Keratinocyte (primary cell): Measurements from ENCODE around the gene UPP1. TPM values are rescaled to one million over a fixed set of nuclear protein-coding genes. Genes with fewer than 3 reads are reported as not detected.
A peak's percentile ranks its signal among the peaks of the same experiment; 100 is the strongest.

Experiments
- DNase-seq: peaks from one replicate; pipeline ENCODE4 v3.0.0-alpha.2; 2011; ENCODE audit warnings: low read depth, missing footprints, low spot score
- FAIRE-seq: peaks from 2 replicates; lab custom pipeline; 2011; peaks lifted over from hg19 to GRCh38; lab: Jason Lieb, UNC
- H2AFZ ChIP-seq: 2 replicates; pipeline ENCODE4 v1.6.0; 2012; ENCODE audit warnings: low read length, control low read depth, inconsistent platforms; ENCODE audit not compliant: control insufficient read depth
- H3K27ac ChIP-seq: 2 replicates; pipeline ENCODE4 v1.5.1; 2011; ENCODE audit warnings: low read length; ENCODE audit not compliant: control insufficient read depth, insufficient read depth
- H3K27me3 ChIP-seq: 3 replicates; pipeline ENCODE4 v1.6.0; 2011; ENCODE audit warnings: low read length; ENCODE audit not compliant: control insufficient read depth, insufficient read depth; ENCODE audit errors: extremely low read depth
- H3K36me3 ChIP-seq, 2 experiments: 2 replicates in 1 of 2; 3 replicates in 1 of 2; pipeline ENCODE4 v1.5.1; 2011; ENCODE audit warnings: low read length in 2 of 2, mild to moderate bottlenecking in 1 of 2; ENCODE audit not compliant: control insufficient read depth in 2 of 2, insufficient read depth in 2 of 2; ENCODE audit errors: extremely low read depth in 1 of 2
- H3K4me1 ChIP-seq: 3 replicates; pipeline ENCODE4 v1.5.1; 2011; ENCODE audit warnings: low read length; ENCODE audit not compliant: control insufficient read depth, insufficient read depth; ENCODE audit errors: extremely low read depth
- H3K4me2 ChIP-seq: 3 replicates; pipeline ENCODE4 v1.6.0; 2011; ENCODE audit warnings: low read depth, low read length; ENCODE audit not compliant: control insufficient read depth, insufficient read depth; ENCODE audit errors: extremely low read depth
- H3K4me3 ChIP-seq, 3 experiments: fragments of 200-600 bp in 1 of 3; sonication (generic) in 1 of 3; 2 replicates in 2 of 3; 3 replicates in 1 of 3; pipeline ENCODE4 v1.5.1; 2011 to 2016; ENCODE audit warnings: low read length in 3 of 3, mild to moderate bottlenecking in 3 of 3, control low read depth in 2 of 3, inconsistent platforms in 1 of 3, low read depth in 1 of 3, mixed read lengths in 1 of 3, mixed run types in 1 of 3, moderate library complexity in 1 of 3; ENCODE audit not compliant: control insufficient read depth in 2 of 3, insufficient read depth in 2 of 3; ENCODE audit errors: extremely low read depth in 1 of 3
- H3K79me2 ChIP-seq: 2 replicates; pipeline ENCODE4 v1.6.0; 2012; ENCODE audit warnings: low read length; ENCODE audit not compliant: control insufficient read depth, insufficient read depth
- H3K9ac ChIP-seq: 3 replicates; pipeline ENCODE4 v1.6.0; 2011; ENCODE audit warnings: low read length; ENCODE audit not compliant: control insufficient read depth, insufficient read depth; ENCODE audit errors: extremely low read depth
- H3K9me1 ChIP-seq: 3 replicates; pipeline ENCODE4 v1.6.0; 2011; ENCODE audit warnings: low read length; ENCODE audit not compliant: control insufficient read depth, insufficient read depth; ENCODE audit errors: extremely low read depth
- H3K9me3 ChIP-seq: 2 replicates; pipeline ENCODE4 v1.5.1; 2012; ENCODE audit warnings: low read depth, low read length; ENCODE audit not compliant: control insufficient read depth
- H4K20me1 ChIP-seq: 3 replicates; pipeline ENCODE4 v1.6.0; 2011; ENCODE audit warnings: low read length; ENCODE audit not compliant: control insufficient read depth, insufficient read depth; ENCODE audit errors: extremely low read depth
- EZH2 ChIP-seq: IDR thresholded peaks from one replicate; pipeline ENCODE4 v1.6.1; 2012; ENCODE audit warnings: inconsistent platforms, mild to moderate bottlenecking, low read length, moderate library complexity
- dilution Hi-C: fragments of 300-500 bp; cut with MboI; formaldehyde crosslinking; loops from one replicate; pipeline ENCODE4 v1.7.0; 2020; ENCODE audit warnings: low sequenced_read_pairs; ENCODE audit not compliant: extremely low pct_ligation_motif_present
- polyA plus RNA-seq, 5 experiments: library from polyadenylated mRNA; depleted of rRNA in 3 of 5; stranded (reverse) in 3 of 5; stranded (forward) in 1 of 5; unstranded in 1 of 5; fragments of >200 nt; gene quantifications; 1 replicate in 1 of 5; 2 replicates in 3 of 5; 3 replicates in 1 of 5; pipeline versions ENCODE4 v1.2.1 to v1.2.3, GENCODE V29; 2011 to 2012; ENCODE audit warnings: missing spikeins in 2 of 5, low read depth in 1 of 5, low replicate concordance in 1 of 5
- TF ChIP-seq, protein P1 (sequence below), 3 experiments: IDR thresholded peaks in 1 of 3; conservative IDR thresholded peaks in 1 of 3; optimal IDR thresholded peaks in 1 of 3; 2 replicates in 2 of 3; 3 replicates in 1 of 3; pipeline versions ENCODE3 to v1.5.1; 2011; ENCODE audit warnings: low read length in 3 of 3, mild to moderate bottlenecking in 3 of 3, moderate library complexity in 2 of 3, control low read depth in 1 of 3, inconsistent platforms in 1 of 3; ENCODE audit not compliant: insufficient read depth in 2 of 3; ENCODE audit errors: extremely low read depth in 1 of 3

Gene UPP1
- polyA plus RNA-seq, 1 donor (not counting 4 experiments of a cell fraction or from before 2014, with no cell fraction given): 202 TPM

- Histone ChIP-seq H3K9ac (no peak overlapping the region), H3K79me2 (no peaks in the 10 kb centered on the region), H3K36me3 (no peaks in the 10 kb centered on the region), H3K9me1 (no peaks in the 10 kb centered on the region), H3K27me3 (peaks cover 8% of the 10 kb centered on the region), H3K4me3 (no peak overlapping the region), H4K20me1 (no peaks in the 10 kb centered on the region), H3K4me1 (no peaks in the 10 kb centered on the region), H3K27ac (no peak overlapping the region), H3K4me2 (no peak overlapping the region), H3K9me3 (no peaks in the 10 kb centered on the region), H2AFZ (no peak overlapping the region)
- no peak for TF ChIP-seq EZH2
- TF ChIP-seq, protein P1, sequence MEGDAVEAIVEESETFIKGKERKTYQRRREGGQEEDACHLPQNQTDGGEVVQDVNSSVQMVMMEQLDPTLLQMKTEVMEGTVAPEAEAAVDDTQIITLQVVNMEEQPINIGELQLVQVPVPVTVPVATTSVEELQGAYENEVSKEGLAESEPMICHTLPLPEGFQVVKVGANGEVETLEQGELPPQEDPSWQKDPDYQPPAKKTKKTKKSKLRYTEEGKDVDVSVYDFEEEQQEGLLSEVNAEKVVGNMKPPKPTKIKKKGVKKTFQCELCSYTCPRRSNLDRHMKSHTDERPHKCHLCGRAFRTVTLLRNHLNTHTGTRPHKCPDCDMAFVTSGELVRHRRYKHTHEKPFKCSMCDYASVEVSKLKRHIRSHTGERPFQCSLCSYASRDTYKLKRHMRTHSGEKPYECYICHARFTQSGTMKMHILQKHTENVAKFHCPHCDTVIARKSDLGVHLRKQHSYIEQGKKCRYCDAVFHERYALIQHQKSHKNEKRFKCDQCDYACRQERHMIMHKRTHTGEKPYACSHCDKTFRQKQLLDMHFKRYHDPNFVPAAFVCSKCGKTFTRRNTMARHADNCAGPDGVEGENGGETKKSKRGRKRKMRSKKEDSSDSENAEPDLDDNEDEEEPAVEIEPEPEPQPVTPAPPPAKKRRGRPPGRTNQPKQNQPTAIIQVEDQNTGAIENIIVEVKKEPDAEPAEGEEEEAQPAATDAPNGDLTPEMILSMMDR (optimal IDR thresholded peaks at IDR 0.05 in 1 of 3, IDR thresholded peaks at IDR 0.05 in 1 of 3, conservative IDR thresholded peaks at IDR 0.05 in 1 of 3; ENCODE audit: extremely low read depth in 1 of 3, insufficient read depth in 2 of 3, low read length in 3 of 3): peak; percentile 71 to 72 (median 71)
- dilution Hi-C loops: no loop called here
- DNase-seq: no peak
- FAIRE-seq: peak; percentile 93
Measured at GRCh38 chr7:48154792-48155413, 65.8 kb downstream of the UPP1 start.

Other genes with a start within 250 kb of the UPP1 start
- gene PKD1L1, start 140.8 kb upstream of the UPP1 start, polyA plus RNA-seq: 0.01 to 0.31 TPM (median 0.04 TPM) in 3 replicates
- gene HUS1, start 109.7 kb upstream of the UPP1 start, polyA plus RNA-seq: 24.7 to 36.3 TPM (median 29.8 TPM) in 3 replicates
- gene SUN3, start 60.2 kb upstream of the UPP1 start, polyA plus RNA-seq: not detected in 3 replicates
- 0.22 to 0.60 TPM (median 0.39 TPM) in 3 replicates for gene C7orf57, start 53.7 kb upstream of the UPP1 start, polyA plus RNA-seq
- 0.23 to 0.76 TPM (median 0.61 TPM) in 3 replicates for gene ABCA13, start 82.2 kb downstream of the UPP1 start, polyA plus RNA-seq